Measurements from ENCODE around the gene GRIA3.

DNA sequence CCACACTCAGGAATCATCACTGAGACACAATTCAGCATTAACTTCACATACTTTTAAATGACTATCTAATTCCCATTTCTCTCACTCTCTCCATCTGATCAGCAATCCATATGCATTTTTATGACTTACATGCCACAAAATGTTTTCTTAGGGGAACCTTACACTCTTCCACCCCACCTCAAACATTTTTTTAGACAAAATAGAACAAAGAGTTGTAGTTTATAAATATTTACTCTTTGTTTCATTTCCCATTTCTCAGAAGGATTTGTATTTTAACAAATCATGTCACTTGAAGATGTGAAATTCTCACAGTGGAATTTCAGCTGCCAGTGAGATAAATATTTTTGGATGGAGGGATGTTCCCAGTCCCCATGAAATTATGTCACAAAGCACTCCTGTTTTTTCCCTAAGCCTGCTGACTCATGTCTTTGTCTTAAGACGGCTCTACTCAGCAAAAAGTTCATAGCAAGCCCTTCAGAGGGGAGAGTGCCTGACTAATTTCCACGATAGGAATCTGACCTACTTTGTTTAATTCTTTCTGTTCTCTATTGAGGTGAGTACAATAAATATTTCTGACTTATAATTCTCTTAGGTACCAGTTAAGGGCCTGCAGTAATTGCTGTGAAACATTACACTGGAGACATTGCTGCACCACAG is 291.1 kb downstream of the GRIA3 start:
- TF ChIP-seq, protein P1, sequence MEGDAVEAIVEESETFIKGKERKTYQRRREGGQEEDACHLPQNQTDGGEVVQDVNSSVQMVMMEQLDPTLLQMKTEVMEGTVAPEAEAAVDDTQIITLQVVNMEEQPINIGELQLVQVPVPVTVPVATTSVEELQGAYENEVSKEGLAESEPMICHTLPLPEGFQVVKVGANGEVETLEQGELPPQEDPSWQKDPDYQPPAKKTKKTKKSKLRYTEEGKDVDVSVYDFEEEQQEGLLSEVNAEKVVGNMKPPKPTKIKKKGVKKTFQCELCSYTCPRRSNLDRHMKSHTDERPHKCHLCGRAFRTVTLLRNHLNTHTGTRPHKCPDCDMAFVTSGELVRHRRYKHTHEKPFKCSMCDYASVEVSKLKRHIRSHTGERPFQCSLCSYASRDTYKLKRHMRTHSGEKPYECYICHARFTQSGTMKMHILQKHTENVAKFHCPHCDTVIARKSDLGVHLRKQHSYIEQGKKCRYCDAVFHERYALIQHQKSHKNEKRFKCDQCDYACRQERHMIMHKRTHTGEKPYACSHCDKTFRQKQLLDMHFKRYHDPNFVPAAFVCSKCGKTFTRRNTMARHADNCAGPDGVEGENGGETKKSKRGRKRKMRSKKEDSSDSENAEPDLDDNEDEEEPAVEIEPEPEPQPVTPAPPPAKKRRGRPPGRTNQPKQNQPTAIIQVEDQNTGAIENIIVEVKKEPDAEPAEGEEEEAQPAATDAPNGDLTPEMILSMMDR (tag by site-specific recombination; IDR thresholded peaks at IDR 0.05), result no peak
- no peak for TF ChIP-seq ZNF776 (tag by site-specific recombination; IDR thresholded peaks at IDR 0.05; ENCODE audit: borderline replicate concordance)
- TF ChIP-seq ZNF274 (IDR thresholded peaks at IDR 0.05; ENCODE audit: low read length), result no peak
- TF ChIP-seq ZNF274 (tag by site-specific recombination; IDR thresholded peaks at IDR 0.05; ENCODE audit: borderline replicate concordance), result no peak
